A549 treated with CORT108297 at 1 μM for 4 hours (cell line): ENCODE data around the gene C1QL4. TPM values are rescaled to one million over a fixed set of nuclear protein-coding genes. Genes with fewer than 3 reads are reported as not detected.

Experiments
- total RNA-seq: library from RNA; stranded (reverse); fragments of 200-300 nt; extraction: Qiagen RNA extraction; gene quantifications from 5 replicates; pipeline ENCODE4 v1.2.3, GENCODE V29; 2022

C1QL4 gene
- total RNA-seq, result 3.9 to 6.6 TPM (median 5.7 TPM) in 5 replicates

DNA sequence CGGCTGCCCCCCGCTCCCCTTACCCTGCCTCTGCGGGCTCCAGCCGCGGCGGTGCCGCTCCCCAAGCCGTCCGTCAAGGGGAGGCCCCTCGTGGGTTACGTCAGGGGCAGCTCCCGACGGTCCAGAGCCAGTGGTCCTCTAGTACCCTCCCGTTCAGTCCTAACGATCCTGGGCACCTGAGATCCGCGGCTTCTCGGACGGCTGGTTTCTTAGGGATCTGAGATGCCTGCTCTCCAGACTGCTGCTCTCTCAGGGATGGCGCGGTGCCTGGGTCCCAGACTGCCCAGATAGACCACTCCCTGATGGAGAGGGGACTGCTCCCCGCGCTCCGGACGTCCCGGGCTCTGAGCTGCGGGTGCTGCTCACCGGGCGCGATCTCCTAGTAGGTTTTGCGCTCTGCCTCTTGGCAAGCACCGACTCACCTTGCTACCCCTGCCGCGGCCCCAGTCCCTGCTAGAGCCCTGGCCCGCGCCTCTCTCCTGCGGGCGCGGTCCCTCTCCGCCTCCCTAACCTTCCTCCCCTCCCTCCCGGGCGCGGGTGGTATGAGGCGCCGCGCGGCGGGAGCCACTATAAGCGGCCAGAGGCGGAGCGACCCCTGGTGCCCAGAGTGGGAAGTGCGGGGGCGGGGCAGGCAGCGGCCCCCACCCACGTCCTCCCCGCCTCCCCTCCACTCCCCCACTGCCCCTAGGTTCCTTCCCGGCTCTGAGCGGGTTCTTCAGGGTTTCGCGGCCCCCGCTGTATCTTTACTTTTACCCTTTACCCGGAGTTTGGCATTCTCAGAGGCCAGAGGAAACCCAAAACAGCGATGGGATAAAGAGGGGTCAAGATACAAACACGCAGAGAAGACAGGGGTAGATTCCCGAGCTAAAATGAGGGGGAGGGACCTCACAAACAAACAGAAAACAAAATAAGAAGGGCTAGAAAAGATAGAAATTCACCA is at the start of gene C1QL4:
Gene C1QL4 (minus strand): TSS at position 544 of the 940 bp plus-strand sequence. CDS start 711 bp downstream, outside the sequence.

DNA sequence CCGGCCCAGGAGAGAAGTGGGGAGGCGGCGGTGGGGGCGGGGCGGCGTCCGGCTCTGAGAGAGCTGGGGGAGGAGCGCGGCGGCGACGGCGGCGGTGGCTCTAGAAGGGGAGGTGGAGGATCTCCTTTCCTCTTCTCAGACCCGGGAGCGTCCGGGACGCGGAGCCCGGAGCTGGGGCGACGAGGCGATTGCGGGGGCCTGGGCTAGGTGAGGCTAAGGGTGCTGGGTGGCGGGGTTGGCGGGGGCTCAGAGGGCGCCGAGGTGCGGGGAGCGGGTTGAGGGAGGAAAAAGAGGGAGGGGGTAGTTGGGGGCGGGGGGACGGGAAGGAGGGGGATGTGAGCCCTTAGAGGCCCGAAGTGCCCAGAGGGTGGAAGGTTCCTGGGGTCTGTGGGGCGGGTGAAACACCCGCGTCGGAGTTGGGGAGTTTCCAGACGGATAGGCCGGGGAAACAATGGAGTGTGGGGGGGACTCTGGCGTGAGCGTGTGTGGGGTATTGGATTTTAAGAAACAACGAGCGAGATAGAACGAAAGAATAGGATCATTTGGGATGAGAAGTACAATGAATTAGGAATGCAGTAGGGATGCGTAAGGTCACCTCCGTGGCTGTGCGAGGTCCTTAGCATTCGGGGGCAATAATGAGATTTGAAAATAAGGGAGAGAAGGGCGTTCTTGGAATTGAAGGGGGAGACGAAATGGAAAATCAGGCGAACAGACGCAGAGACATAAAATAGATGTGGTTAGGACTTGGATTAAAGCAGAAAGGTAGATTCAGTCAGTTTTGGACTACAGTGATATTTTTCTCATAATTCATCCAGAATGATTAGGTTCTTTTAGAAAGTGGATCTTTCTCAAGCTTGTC is 30.6 kb upstream of the C1QL4 start, which contains the start of gene SPATS2:
Gene SPATS2 (plus strand): TSS at position 82 of the 859 bp plus-strand sequence. CDS start 93,551 bp downstream, outside the sequence.

GRCh38 chr12:49346659-49347310 is 9.8 kb upstream of the C1QL4 start, which contains the start of gene DNAJC22:
Gene DNAJC22 (plus strand): TSS chr12:49346888. CDS start chr12:49348873, 1,985 bp downstream.

GRCh38 chr12:49322708-49323523 is 14.1 kb downstream of the C1QL4 start, which contains the start of gene TROAP:
Gene TROAP (plus strand): TSS chr12:49323255. CDS start chr12:49323609, 354 bp downstream.

DNA sequence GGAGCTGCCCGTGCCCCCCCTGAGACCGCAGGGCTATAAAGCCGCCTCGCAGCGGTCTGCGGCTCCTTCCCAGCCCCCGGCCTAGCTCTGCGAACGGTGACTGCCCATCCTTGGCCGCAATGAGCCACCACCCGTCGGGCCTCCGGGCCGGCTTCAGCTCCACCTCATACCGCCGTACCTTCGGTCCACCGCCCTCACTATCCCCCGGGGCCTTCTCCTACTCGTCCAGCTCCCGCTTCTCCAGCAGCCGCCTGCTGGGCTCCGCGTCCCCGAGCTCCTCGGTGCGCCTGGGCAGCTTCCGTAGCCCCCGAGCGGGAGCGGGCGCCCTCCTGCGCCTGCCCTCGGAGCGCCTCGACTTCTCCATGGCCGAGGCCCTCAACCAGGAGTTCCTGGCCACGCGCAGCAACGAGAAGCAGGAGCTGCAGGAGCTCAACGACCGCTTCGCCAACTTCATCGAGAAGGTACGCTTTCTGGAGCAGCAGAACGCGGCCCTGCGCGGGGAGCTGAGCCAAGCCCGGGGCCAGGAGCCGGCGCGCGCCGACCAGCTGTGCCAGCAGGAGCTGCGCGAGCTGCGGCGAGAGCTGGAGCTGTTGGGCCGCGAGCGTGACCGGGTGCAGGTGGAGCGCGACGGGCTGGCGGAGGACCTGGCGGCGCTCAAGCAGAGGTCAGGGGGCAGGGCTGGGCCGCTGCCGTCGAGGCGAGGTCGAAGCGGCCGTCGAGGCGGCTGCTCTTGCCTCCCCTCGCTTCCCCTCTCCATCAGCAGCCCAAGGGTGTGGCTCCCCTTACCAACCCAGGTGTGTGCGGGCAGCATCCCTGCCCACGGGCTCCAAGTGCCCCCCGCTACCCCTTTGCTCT is 41.7 kb downstream of the C1QL4 start, which contains the start of gene PRPH:
Gene PRPH (plus strand): TSS at position 66 of the 855 bp plus-strand sequence. CDS start 54 bp downstream, at position 120.

Other genes starting within 250 kb of the C1QL4 start
- gene DHH, start 242.4 kb downstream of the C1QL4 start, total RNA-seq, result 0.06 TPM in 2 of 5 replicates, not detected in the others
- 12.5 to 20.7 TPM (median 16.2 TPM) in 5 replicates for gene LMBR1L, start 226.3 kb downstream of the C1QL4 start, total RNA-seq
- gene TUBA1B, start 205.8 kb downstream of the C1QL4 start, total RNA-seq, result 2,254 to 2,528 TPM (median 2,445 TPM) in 5 replicates
- 172 to 224 TPM (median 204 TPM) in 5 replicates for gene TUBA1A, start 148.1 kb downstream of the C1QL4 start, total RNA-seq
- gene TUBA1C, start 72.1 kb downstream of the C1QL4 start, total RNA-seq, result 1,750 to 2,087 TPM (median 1,799 TPM) in 5 replicates
- gene PRPH, start 42.0 kb downstream of the C1QL4 start, total RNA-seq, result 0.97 to 1.8 TPM (median 1.5 TPM) in 5 replicates
- 75.6 to 99.1 TPM (median 87.2 TPM) in 5 replicates for gene TROAP, start 13.9 kb downstream of the C1QL4 start, total RNA-seq
- 18.1 to 23.3 TPM (median 19.4 TPM) in 5 replicates for gene DNAJC22, start 9.7 kb upstream of the C1QL4 start, total RNA-seq
- gene SPATS2, start 30.3 kb upstream of the C1QL4 start, total RNA-seq, result 26.6 to 33.4 TPM (median 31.5 TPM) in 5 replicates
- 1.8 to 2.9 TPM (median 2.8 TPM) in 5 replicates for gene KCNH3, start 201.8 kb upstream of the C1QL4 start, total RNA-seq
- gene MCRS1, start 231.0 kb upstream of the C1QL4 start, total RNA-seq, result 60.1 to 70.8 TPM (median 68.3 TPM) in 5 replicates